ENCODE data around the gene HSPE1. TPM values are rescaled to one million over a fixed set of nuclear protein-coding genes. Genes with fewer than 3 reads are reported as not detected.

The HSPE1 gene
- total RNA-seq, 4 donors from 2014 or later, result 23.8 to 95.4 (median 67.8) TPM

DNA sequence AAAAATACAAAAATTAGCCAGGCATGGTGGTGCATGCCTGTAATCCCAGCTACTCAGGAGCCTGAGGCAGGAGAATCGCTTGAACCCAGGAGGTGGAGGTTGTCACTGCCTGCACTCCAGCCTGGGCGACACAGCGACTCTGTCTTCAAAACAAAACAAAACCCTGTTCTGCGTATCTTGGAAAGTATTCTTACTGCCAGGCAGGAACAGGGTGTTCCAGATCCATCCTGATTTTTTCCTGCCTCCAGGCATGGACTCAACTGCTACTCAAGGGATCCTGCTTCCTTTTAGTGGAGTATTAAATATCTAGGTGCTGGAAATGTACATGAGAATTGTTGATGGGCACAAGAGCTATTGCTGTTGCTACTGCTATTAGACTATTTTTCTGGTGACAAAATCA is 12.8 kb upstream of the HSPE1 start:
- Histone ChIP-seq H3K27ac (no peak overlapping the region), H3K36me3 (peaks cover 0 to 87% (median 2%) of the 10 kb centered on the region in 3 donors)

DNA sequence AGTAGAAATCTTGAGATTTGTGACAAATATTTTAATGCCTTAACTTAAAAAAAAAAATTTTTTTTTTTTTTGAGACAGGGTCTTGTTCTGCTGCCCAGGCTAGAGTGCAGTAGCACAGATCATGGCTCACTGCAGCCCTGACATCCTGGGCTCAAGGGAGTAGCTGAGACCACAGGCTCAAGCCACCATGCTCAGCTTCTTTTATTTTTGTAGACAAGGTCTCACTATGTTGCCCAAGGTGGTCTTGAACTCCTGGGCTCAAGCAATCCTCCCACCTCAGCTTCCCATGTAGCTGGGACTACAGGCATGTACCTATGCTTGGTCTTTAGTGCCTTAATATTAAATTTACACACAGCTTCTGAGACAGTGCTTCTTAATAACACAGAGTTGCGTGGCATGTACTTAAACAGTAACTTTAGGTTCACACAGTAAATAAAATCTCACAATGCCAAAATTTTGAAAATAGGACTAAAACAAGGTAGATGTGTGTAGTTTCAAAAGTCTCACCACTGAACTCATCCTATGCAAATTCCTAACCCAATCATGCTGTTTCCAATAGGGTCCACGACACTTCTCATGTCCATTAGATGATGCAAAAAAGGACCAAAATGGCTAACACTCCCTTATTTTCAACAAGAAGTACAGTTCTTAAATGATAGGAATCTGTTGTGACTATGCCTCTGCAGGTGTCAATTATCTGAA is 4.6 kb upstream of the HSPE1 start:
- Histone ChIP-seq H3K27ac (no peak overlapping the region), H3K36me3 (peaks cover 0 to 64% (median 2%) of the 10 kb centered on the region in 3 donors), H3K9me3 (no peaks in the 10 kb centered on the region), H3K27me3 (no peaks in the 10 kb centered on the region), H3K4me1 (peaks cover 0 to 27% (median 13%) of the 10 kb centered on the region in 4 donors), H3K4me3 (no peak overlapping the region)
- no peak for TF ChIP-seq POLR2A (IDR thresholded peaks at IDR 0.05)
- TF ChIP-seq, protein P1, sequence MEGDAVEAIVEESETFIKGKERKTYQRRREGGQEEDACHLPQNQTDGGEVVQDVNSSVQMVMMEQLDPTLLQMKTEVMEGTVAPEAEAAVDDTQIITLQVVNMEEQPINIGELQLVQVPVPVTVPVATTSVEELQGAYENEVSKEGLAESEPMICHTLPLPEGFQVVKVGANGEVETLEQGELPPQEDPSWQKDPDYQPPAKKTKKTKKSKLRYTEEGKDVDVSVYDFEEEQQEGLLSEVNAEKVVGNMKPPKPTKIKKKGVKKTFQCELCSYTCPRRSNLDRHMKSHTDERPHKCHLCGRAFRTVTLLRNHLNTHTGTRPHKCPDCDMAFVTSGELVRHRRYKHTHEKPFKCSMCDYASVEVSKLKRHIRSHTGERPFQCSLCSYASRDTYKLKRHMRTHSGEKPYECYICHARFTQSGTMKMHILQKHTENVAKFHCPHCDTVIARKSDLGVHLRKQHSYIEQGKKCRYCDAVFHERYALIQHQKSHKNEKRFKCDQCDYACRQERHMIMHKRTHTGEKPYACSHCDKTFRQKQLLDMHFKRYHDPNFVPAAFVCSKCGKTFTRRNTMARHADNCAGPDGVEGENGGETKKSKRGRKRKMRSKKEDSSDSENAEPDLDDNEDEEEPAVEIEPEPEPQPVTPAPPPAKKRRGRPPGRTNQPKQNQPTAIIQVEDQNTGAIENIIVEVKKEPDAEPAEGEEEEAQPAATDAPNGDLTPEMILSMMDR (IDR thresholded peaks at IDR 0.05), result no peak
- DNase-seq, result no peak

More for the DNA sequence above, 12.8 kb upstream of the HSPE1 start:
- no peaks in the 10 kb centered on the region for H3K4me1 ChIP-seq
- peaks cover 0 to 14% (median 3%) of the 10 kb centered on the region in 4 donors for H3K9me3 ChIP-seq
- no peak for DNase-seq
- H3K4me3 ChIP-seq, result no peak overlapping the region
- TF ChIP-seq POLR2A (IDR thresholded peaks at IDR 0.05), result no peak
- TF ChIP-seq, protein P1 (IDR thresholded peaks at IDR 0.05), result no peak
- no peaks in the 10 kb centered on the region for H3K27me3 ChIP-seq

DNA sequence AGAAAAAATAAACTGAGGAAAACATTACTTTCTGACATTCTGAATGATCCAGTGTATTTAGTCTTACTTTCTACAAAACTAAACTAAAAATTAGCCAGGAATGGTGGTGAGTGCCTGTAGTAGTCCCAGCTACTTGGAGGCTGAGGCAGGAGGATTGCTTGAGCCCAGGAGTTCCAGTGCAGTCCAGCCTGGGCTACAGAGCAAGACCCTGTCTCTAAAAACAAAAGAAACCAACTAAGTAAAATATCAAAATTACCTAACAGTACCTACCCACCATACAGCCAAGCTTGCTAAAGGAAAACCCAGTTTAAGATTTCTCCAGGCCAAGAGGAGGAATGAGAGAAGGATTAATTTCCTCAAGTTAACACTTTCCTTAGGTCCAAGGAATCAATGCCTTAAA is 3.5 kb upstream of the HSPE1 start:
- Histone ChIP-seq H3K36me3 (peaks cover 0 to 53% (median 2%) of the 10 kb centered on the region in 3 donors), H3K4me3 (no peak overlapping the region), H3K27me3 (no peaks in the 10 kb centered on the region), H3K9me3 (no peaks in the 10 kb centered on the region), H3K27ac (no peak overlapping the region), H3K4me1 (peaks cover 0 to 32% (median 16%) of the 10 kb centered on the region in 4 donors)
- DNase-seq, result no peak
- TF ChIP-seq, protein P1 (IDR thresholded peaks at IDR 0.05), result no peak
- TF ChIP-seq POLR2A (IDR thresholded peaks at IDR 0.05), result no peak

DNA sequence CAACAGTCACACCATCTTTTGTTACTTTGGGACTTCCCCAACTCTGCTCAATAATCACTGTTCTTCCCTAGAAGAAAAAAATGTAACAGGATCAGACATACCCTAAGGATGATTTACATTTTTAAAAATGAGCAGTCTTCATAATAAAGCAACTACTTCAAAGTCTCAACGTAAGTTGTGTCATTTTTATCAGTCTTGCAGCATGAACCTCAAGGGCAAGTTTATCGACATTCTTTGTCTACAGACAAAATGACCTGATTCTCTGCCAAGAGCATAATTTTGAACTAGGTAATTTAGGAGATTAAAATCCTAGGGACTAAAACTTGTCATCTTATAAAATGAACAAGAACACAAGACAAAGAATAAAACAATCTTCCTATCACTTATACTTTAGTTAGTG is 2.9 kb upstream of the HSPE1 start:
- Histone ChIP-seq H3K36me3 (peaks cover 0 to 47% (median 0%) of the 10 kb centered on the region in 3 donors), H3K9me3 (no peaks in the 10 kb centered on the region), H3K27ac (no peak overlapping the region), H3K27me3 (no peaks in the 10 kb centered on the region), H3K4me3 (peak overlapping the region in 1 of 4 donors; percentile 85), H3K4me1 (peaks cover 0 to 38% (median 19%) of the 10 kb centered on the region in 4 donors)
- TF ChIP-seq, protein P1 (IDR thresholded peaks at IDR 0.05), result no peak
- TF ChIP-seq POLR2A (IDR thresholded peaks at IDR 0.05), result no peak
- DNase-seq, result no peak

DNA sequence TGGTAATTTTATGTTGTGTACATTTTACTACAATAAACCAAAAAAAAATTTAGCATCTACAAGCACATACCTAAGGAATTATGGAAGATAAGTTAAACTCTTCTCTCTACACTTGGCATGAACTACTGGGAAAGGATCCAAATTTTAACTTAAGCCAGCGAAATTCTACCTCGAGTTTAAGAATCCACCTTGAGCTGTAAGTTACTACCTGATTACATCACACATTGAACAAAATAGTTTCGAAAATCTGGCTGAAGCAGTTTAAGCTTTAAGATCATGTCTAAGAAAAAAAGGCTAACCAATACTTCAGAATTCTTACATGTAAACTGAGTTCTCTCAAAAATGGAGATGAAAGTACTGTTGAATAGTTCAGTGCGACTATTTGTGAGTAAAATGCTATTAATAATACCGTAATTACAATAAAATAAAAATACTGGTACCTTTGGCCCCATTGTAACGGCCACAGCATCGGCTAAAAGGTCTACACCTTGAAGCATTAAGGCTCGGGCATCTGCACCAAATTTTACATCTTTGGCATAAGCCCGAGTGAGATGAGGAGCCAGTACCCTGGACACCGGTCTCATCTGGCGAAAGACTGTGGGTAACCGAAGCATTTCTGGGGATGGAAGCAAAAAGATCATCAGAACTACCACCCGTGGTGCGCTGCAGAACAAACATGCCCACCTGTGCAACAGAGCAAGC is 1.8 kb upstream of the HSPE1 start:
- Histone ChIP-seq H3K36me3 (peaks cover 0 to 41% (median 0%) of the 10 kb centered on the region in 3 donors), H3K4me3 (peak overlapping the region; percentile 75 to 85 (median 80)), H3K4me1 (peaks cover 0 to 42% (median 21%) of the 10 kb centered on the region in 4 donors), H3K27ac (peak overlapping the region; percentile 92 to 95 (median 94)), H3K27me3 (no peaks in the 10 kb centered on the region), H3K9me3 (no peaks in the 10 kb centered on the region)
- TF ChIP-seq, protein P1 (IDR thresholded peaks at IDR 0.05), result no peak
- TF ChIP-seq POLR2A (IDR thresholded peaks at IDR 0.05), result no peak
- no peak for DNase-seq
